AG09309 (cell line): ENCODE results near the gene ILK.

ENCODE experiments used
- DNase-seq: peaks from one replicate; pipeline ENCODE4 v3.0.0-alpha.2; 2010; ENCODE audit warnings: low read depth
- H3K4me3 ChIP-seq: 2 replicates; pipeline ENCODE4 v1.5.1; 2011; ENCODE audit warnings: mild to moderate bottlenecking, low read depth, low read length, moderate library complexity; ENCODE audit not compliant: control insufficient read depth
- CTCF ChIP-seq: IDR thresholded peaks from 2 replicates; pipeline ENCODE4 v1.5.1; 2011; ENCODE audit warnings: mild to moderate bottlenecking, low read depth, low read length, inconsistent platforms; ENCODE audit not compliant: insufficient read depth, control insufficient read depth; ENCODE audit errors: missing control alignments

Gene ILK

DNA sequence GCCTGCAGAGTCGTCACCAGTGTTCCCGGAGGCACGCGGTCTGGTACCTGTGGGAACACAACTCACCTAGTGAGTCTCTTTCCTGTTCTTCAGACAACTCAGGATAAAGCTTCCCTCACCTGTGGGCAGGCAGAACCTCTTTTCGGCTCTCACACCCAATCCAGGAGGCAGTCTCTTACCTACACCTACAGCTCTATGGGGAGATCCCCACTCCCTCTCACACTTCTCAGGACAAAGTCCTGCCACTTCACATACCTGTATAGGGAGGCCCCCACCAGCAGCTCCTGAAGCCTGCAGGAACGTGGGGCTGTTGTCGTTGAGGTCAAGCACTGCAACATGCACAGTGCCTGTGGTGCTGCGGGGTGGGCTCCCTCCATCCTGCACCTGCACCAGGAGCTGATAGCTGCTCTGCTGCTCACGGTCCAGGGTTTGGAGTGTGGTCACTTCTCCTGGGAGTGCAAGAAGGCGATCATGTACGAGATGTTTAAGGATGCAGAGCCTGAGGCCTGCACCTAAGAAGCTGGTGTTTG lies 27.9 kb downstream of the ILK start:
- no peak for TF ChIP-seq CTCF
- no peak for DNase-seq
- no peak overlapping the region for H3K4me3 ChIP-seq

- DNase-seq = no peak
- no peak for TF ChIP-seq CTCF
- H3K4me3 ChIP-seq = no peak overlapping the region
These were observed 28.8 kb downstream of the ILK start for GRCh38 chr11:6632116-6633073.

DNA sequence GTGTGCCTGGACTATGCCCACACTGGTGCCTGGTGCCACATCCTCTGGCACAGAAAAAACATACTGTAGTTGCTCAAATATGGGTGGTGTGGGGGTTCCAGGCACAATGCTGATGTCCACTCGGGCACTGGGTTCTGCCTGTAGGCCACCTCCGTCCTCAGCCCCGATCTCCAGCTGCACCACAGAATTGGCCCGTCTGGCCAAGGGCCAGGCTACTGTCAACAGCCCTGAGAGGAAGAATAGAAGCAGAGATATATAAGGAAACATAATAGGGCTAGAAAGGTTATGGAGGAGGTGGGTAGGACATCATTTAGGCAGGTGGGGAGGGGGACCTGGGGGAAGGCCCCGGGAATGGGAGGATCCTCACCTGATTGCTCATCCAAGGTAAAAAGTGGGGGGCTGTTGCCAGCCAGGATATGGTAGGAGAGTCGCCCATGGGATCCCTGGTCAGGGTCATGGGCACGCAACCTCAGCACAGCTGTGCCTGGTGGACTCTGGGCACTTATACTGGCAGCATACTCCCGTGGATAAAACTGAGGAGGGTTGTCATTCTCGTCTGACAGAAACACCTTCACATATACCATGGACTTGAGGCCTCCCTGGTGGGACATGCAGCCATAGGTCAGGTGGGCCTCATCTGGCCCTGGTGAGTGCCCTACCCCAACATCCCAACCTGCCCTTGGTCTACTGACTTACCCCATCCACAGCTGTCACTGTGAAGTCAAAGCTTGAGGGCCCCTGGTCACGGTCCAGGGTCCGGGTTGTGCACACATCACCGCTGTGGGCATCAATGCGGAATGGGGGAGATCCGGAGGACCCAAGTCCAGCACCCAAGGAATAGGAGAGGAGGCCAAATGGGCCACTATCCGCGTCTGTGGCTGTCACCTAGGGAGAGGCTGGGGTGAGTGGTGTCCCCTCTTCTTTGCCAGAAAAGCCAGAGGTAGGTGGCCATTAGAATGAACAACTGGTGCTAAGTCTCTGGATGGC lies 30.1 kb downstream of the ILK start:
- DNase-seq = no peak
- H3K4me3 ChIP-seq = no peak overlapping the region
- TF ChIP-seq CTCF = no peak

- no peak for TF ChIP-seq CTCF
These were observed 31.0 kb downstream of the ILK start for GRCh38 chr11:6634534-6634933.

DNA sequence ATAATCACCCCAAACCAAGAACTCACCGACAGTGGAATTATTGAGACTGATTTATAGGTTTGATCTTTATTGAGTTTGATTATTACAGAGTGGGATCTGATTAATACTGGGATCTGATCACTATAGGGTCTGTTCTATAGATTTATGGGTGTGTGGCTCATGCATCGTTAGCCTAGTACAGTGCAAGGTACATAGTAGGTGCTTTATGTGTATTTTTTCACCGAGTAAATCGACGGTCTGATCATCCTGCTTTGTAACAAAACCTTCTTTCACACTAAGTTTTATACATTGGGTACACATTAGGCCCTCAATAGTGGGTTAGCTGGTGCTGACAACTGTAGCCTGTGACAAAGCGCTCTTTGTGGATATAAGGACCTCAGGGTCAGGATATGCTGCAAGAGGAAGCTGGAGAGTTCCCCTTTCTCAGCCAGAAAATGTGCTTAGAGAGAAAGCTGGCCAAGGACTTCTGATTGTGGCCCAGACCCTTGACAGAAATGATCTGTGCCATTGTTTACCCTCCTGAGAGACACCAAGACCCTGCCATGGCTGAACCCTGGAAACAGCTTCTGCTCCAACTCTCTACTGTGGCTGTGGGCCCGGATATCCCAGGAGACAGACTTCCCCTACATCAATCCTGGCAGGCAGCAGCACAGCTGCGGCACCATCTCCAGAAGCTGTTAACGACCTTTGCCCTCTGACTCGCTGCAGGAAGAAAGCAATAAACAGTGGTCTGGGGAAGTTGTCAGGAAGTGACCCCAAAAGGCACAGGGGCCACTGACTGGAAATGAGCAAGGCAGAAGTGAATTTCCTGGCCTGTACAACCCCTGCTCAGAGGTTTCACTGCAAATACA lies 31.7 kb downstream of the ILK start:
- H3K4me3 ChIP-seq = no peak overlapping the region
- no peak for TF ChIP-seq CTCF
- DNase-seq = no peak

More at GRCh38 chr11:6634534-6634933, 31.0 kb downstream of the ILK start:
- H3K4me3 ChIP-seq = no peak overlapping the region
- no peak for DNase-seq
